DND-41 (cell line): Measurements from ENCODE around the gene NCOA3.

Experiments
- CTCF ChIP-seq: IDR thresholded peaks from 2 replicates; pipeline ENCODE4 v1.5.1; 2012; ENCODE audit warnings: borderline replicate concordance, low read length, moderate library complexity, mild to moderate bottlenecking; ENCODE audit not compliant: poor library complexity, severe bottlenecking; ENCODE audit errors: extremely low read depth
- EZH2 ChIP-seq: IDR thresholded peaks from 3 replicates; pipeline ENCODE4 v1.6.1; 2012; ENCODE audit warnings: borderline replicate concordance, low read depth, mild to moderate bottlenecking, moderate library complexity, low read length, inconsistent platforms; ENCODE audit not compliant: severe bottlenecking

GRCh38 chr20:47459344-47460073 lies 42.2 kb upstream of the NCOA3 start:
- TF ChIP-seq CTCF: no peak
- no peak for TF ChIP-seq EZH2
